Measurements from ENCODE around the gene RDH5. TPM values are rescaled to one million over a fixed set of nuclear protein-coding genes. Genes with fewer than 3 reads are reported as not detected.

RDH5 gene
- polyA plus RNA-seq, 1 of the 3 experiments (the other 2 are of a cell fraction): 5.2 TPM

- CTCF ChIA-PET: interaction anchor here (1.3 to 2.1 kb wide), 2 partner anchors 9 to 41 kb away, joined by 4 to 12 read pairs; no protein-coding TSS in a partner anchor
- no peak overlapping the region for H3K4me3 ChIP-seq (ENCODE audit: low read depth in 2 of 2, low read length in 1 of 2)
Measured at GRCh38 chr12:55696796-55697462, 23.3 kb upstream of the RDH5 start.

GRCh38 chr12:55697686-55698085, 22.5 kb upstream of the RDH5 start:
- H2AFZ ChIP-seq (ENCODE audit: low read depth): no peak overlapping the region
- no peak for DNase-seq
- no peaks in the 10 kb centered on the region for H4K20me1 ChIP-seq (ENCODE audit: insufficient read depth)
- no peaks in the 10 kb centered on the region for H3F3A ChIP-seq (replicated peaks; ENCODE audit: insufficient read depth)
- TF ChIP-seq EP300 (IDR thresholded peaks at IDR 0.05; ENCODE audit: borderline replicate concordance in 1 of 2, low read depth in 1 of 2, low read length in 1 of 2) (no peak), MEF2A (IDR thresholded peaks at IDR 0.05; ENCODE audit: borderline replicate concordance, low read depth) (no peak), RCOR1 (IDR thresholded peaks at IDR 0.05; ENCODE audit: low read length) (no peak), FOSL2 (IDR thresholded peaks at IDR 0.05; ENCODE audit: borderline replicate concordance, low read depth) (no peak), ELF1 (IDR thresholded peaks at IDR 0.05) (no peak)
- TF ChIP-seq, protein P1, sequence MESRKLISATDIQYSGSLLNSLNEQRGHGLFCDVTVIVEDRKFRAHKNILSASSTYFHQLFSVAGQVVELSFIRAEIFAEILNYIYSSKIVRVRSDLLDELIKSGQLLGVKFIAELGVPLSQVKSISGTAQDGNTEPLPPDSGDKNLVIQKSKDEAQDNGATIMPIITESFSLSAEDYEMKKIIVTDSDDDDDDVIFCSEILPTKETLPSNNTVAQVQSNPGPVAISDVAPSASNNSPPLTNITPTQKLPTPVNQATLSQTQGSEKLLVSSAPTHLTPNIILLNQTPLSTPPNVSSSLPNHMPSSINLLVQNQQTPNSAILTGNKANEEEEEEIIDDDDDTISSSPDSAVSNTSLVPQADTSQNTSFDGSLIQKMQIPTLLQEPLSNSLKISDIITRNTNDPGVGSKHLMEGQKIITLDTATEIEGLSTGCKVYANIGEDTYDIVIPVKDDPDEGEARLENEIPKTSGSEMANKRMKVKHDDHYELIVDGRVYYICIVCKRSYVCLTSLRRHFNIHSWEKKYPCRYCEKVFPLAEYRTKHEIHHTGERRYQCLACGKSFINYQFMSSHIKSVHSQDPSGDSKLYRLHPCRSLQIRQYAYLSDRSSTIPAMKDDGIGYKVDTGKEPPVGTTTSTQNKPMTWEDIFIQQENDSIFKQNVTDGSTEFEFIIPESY (IDR thresholded peaks at IDR 0.05; ENCODE audit: borderline replicate concordance, low read depth): no peak
- TF ChIP-seq, protein P2, sequence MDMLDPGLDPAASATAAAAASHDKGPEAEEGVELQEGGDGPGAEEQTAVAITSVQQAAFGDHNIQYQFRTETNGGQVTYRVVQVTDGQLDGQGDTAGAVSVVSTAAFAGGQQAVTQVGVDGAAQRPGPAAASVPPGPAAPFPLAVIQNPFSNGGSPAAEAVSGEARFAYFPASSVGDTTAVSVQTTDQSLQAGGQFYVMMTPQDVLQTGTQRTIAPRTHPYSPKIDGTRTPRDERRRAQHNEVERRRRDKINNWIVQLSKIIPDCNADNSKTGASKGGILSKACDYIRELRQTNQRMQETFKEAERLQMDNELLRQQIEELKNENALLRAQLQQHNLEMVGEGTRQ (IDR thresholded peaks at IDR 0.05; ENCODE audit: borderline replicate concordance, low read depth, low read length): no peak
- POLR2A ChIA-PET: no interaction called here
- no peak overlapping the region for H3K4me3 ChIP-seq (ENCODE audit: low read depth in 2 of 2, low read length in 1 of 2)
- CTCF ChIA-PET: interaction anchor here (2.1 kb wide), 1 partner anchor 42 kb away, joined by 12 read pairs; no protein-coding TSS in a partner anchor
- H3K4me1 ChIP-seq (ENCODE audit: control insufficient read depth in 1 of 2, insufficient read depth in 2 of 2, low read depth in 1 of 2, low read length in 1 of 2): peaks cover 0 to 3% of the 10 kb centered on the region in 2 experiments; a peak in 1 of 4 replicates
- H3K27me3 ChIP-seq (ENCODE audit: insufficient read depth): no peaks in the 10 kb centered on the region
- 57% methylated on average over 7 of the region's 7 CpGs for WGBS (ENCODE audit: low lambda C conversion rate)
- H3K9me3 ChIP-seq: no peaks in the 10 kb centered on the region
- no peaks in the 10 kb centered on the region for H3K36me3 ChIP-seq (replicated peaks in 1 of 2; ENCODE audit: control insufficient read depth in 1 of 2, insufficient read depth in 2 of 2, low read length in 1 of 2)
- H3K9me2 ChIP-seq: no peaks in the 10 kb centered on the region
- no peak overlapping the region for H3K4me2 ChIP-seq
- no peak overlapping the region for H3K9ac ChIP-seq
- H3K79me2 ChIP-seq (ENCODE audit: insufficient read depth): no peaks in the 10 kb centered on the region
- H3K27ac ChIP-seq (ENCODE audit: low read depth in 2 of 2, low read length in 1 of 2): no peak overlapping the region

More at GRCh38 chr12:55696796-55697462, 23.3 kb upstream of the RDH5 start:
- Histone ChIP-seq H4K20me1 (ENCODE audit: insufficient read depth) (no peaks in the 10 kb centered on the region), H3K4me1 (ENCODE audit: control insufficient read depth in 1 of 2, insufficient read depth in 2 of 2, low read depth in 1 of 2, low read length in 1 of 2) (peaks cover 0 to 3% of the 10 kb centered on the region in 2 experiments; a peak in 1 of 4 replicates), H3K9ac (no peak overlapping the region), H3K36me3 (replicated peaks in 1 of 2; ENCODE audit: control insufficient read depth in 1 of 2, insufficient read depth in 2 of 2, low read length in 1 of 2) (no peaks in the 10 kb centered on the region), H3F3A (replicated peaks; ENCODE audit: insufficient read depth) (no peaks in the 10 kb centered on the region), H3K79me2 (ENCODE audit: insufficient read depth) (no peaks in the 10 kb centered on the region), H3K9me3 (no peaks in the 10 kb centered on the region), H3K9me2 (no peaks in the 10 kb centered on the region), H3K27ac (ENCODE audit: low read depth in 2 of 2, low read length in 1 of 2) (no peak overlapping the region), H3K27me3 (ENCODE audit: insufficient read depth) (no peaks in the 10 kb centered on the region), H2AFZ (ENCODE audit: low read depth) (no peak overlapping the region), H3K4me2 (no peak overlapping the region)
- POLR2A ChIA-PET: no interaction called here
- DNase-seq: no peak
- TF ChIP-seq TCF12 (IDR thresholded peaks at IDR 0.05) (no peak), RAD21 (IDR thresholded peaks at IDR 0.05; ENCODE audit: low read length) (no peak), EZH2phosphoT487 (IDR thresholded peaks at IDR 0.05; ENCODE audit: borderline replicate concordance, low read depth) (no peak), RXRA (IDR thresholded peaks at IDR 0.05; ENCODE audit: borderline replicate concordance, low read depth) (no peak), CHD2 (IDR thresholded peaks at IDR 0.05; ENCODE audit: low read length, partially characterized antibody) (no peak), TEAD4 (IDR thresholded peaks at IDR 0.05; ENCODE audit: borderline replicate concordance, insufficient read depth) (no peak), NFIC (IDR thresholded peaks at IDR 0.05; ENCODE audit: borderline replicate concordance) (no peak), JUND (IDR thresholded peaks at IDR 0.05) (no peak), MEF2A (IDR thresholded peaks at IDR 0.05; ENCODE audit: borderline replicate concordance, low read depth) (no peak), SMC3 (IDR thresholded peaks at IDR 0.05; ENCODE audit: low read depth, low read length) (no peak), MAX (IDR thresholded peaks at IDR 0.05; ENCODE audit: low read depth) (no peak), NRF1 (IDR thresholded peaks at IDR 0.05; ENCODE audit: low read depth, low read length) (no peak), TAF1 (IDR thresholded peaks at IDR 0.05; ENCODE audit: borderline replicate concordance, low read depth, low read length) (no peak), RFX5 (IDR thresholded peaks at IDR 0.05; ENCODE audit: low read length) (no peak), GATA2 (CRISPR knock-in tag; IDR thresholded peaks at IDR 0.05) (no peak)
- TF ChIP-seq, protein P3, sequence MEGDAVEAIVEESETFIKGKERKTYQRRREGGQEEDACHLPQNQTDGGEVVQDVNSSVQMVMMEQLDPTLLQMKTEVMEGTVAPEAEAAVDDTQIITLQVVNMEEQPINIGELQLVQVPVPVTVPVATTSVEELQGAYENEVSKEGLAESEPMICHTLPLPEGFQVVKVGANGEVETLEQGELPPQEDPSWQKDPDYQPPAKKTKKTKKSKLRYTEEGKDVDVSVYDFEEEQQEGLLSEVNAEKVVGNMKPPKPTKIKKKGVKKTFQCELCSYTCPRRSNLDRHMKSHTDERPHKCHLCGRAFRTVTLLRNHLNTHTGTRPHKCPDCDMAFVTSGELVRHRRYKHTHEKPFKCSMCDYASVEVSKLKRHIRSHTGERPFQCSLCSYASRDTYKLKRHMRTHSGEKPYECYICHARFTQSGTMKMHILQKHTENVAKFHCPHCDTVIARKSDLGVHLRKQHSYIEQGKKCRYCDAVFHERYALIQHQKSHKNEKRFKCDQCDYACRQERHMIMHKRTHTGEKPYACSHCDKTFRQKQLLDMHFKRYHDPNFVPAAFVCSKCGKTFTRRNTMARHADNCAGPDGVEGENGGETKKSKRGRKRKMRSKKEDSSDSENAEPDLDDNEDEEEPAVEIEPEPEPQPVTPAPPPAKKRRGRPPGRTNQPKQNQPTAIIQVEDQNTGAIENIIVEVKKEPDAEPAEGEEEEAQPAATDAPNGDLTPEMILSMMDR (IDR thresholded peaks at IDR 0.05): no peak
- WGBS (ENCODE audit: low lambda C conversion rate): 67% methylated on average over 11 of the region's 19 CpGs
